ENCODE data around the gene C12orf42.

DNA sequence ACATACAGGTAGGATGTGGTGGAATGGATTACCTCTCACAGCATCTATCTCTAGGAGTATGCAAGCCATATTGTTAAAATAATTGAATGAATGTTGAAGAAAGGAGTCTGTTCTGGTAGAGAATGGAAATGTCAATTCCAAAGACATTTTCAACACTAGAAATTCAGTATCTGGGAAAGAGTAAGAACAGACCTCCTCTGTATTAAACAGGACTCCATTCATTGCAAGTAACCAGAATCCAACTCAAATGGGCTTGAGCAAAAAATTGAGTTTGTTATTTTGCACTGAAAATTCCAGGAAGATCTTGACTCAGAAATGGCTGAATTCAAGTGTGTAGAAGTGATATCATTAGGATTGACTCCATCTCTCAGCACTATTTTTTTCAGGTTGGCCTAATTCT is 168.1 kb downstream of the C12orf42 start:
- TF ChIP-seq YY1 (IDR thresholded peaks at IDR 0.05; ENCODE audit: low read depth, low read length) (no peak), SUZ12 (IDR thresholded peaks at IDR 0.05; ENCODE audit: unreplicated experiment) (no peak), TCF12 (IDR thresholded peaks at IDR 0.05; ENCODE audit: low read depth, low read length) (no peak), MXI1 (IDR thresholded peaks at IDR 0.05; ENCODE audit: low read depth, low read length) (no peak), KDM1A (IDR thresholded peaks at IDR 0.05; ENCODE audit: borderline replicate concordance) (no peak), NFYB (IDR thresholded peaks at IDR 0.05; ENCODE audit: insufficient read depth, low read depth, low read length) (no peak)
- TF ChIP-seq, protein P1, sequence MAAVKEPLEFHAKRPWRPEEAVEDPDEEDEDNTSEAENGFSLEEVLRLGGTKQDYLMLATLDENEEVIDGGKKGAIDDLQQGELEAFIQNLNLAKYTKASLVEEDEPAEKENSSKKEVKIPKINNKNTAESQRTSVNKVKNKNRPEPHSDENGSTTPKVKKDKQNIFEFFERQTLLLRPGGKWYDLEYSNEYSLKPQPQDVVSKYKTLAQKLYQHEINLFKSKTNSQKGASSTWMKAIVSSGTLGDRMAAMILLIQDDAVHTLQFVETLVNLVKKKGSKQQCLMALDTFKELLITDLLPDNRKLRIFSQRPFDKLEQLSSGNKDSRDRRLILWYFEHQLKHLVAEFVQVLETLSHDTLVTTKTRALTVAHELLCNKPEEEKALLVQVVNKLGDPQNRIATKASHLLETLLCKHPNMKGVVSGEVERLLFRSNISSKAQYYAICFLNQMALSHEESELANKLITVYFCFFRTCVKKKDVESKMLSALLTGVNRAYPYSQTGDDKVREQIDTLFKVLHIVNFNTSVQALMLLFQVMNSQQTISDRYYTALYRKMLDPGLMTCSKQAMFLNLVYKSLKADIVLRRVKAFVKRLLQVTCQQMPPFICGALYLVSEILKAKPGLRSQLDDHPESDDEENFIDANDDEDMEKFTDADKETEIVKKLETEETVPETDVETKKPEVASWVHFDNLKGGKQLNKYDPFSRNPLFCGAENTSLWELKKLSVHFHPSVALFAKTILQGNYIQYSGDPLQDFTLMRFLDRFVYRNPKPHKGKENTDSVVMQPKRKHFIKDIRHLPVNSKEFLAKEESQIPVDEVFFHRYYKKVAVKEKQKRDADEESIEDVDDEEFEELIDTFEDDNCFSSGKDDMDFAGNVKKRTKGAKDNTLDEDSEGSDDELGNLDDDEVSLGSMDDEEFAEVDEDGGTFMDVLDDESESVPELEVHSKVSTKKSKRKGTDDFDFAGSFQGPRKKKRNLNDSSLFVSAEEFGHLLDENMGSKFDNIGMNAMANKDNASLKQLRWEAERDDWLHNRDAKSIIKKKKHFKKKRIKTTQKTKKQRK (IDR thresholded peaks at IDR 0.05; ENCODE audit: low read depth, low read length) = no peak
- TF ChIP-seq, protein P2, sequence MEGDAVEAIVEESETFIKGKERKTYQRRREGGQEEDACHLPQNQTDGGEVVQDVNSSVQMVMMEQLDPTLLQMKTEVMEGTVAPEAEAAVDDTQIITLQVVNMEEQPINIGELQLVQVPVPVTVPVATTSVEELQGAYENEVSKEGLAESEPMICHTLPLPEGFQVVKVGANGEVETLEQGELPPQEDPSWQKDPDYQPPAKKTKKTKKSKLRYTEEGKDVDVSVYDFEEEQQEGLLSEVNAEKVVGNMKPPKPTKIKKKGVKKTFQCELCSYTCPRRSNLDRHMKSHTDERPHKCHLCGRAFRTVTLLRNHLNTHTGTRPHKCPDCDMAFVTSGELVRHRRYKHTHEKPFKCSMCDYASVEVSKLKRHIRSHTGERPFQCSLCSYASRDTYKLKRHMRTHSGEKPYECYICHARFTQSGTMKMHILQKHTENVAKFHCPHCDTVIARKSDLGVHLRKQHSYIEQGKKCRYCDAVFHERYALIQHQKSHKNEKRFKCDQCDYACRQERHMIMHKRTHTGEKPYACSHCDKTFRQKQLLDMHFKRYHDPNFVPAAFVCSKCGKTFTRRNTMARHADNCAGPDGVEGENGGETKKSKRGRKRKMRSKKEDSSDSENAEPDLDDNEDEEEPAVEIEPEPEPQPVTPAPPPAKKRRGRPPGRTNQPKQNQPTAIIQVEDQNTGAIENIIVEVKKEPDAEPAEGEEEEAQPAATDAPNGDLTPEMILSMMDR (IDR thresholded peaks at IDR 0.05 in 2 of 3, conservative IDR thresholded peaks at IDR 0.05 in 1 of 3; ENCODE audit: control insufficient read depth in 2 of 3, extremely low read depth in 1 of 3, insufficient read depth in 1 of 3, low read depth in 3 of 3, low read length in 3 of 3) = no peak

Data from GM12878 (cell line).